D721Med (cell line): ENCODE data around the gene CCDC137.

ENCODE experiments used
- DNase-seq: peaks from one replicate; pipeline ENCODE4 v3.0.0; 2011; ENCODE audit warnings: low spot score; ENCODE audit not compliant: insufficient read length
- FAIRE-seq: peaks from 2 replicates; lab custom pipeline; 2011; peaks lifted over from hg19 to GRCh38; lab: Jason Lieb, UNC
- CTCF ChIP-seq: IDR thresholded peaks from 2 replicates; pipeline ENCODE4 v1.5.1; 2012; ENCODE audit warnings: mild to moderate bottlenecking, control low read depth; ENCODE audit not compliant: insufficient read depth; ENCODE audit errors: missing control alignments

CCDC137 gene

GRCh38 chr17:81660441-81660840, 6.1 kb upstream of the CCDC137 start:
- DNase-seq (no peak), FAIRE-seq (no peak)
- no peak for TF ChIP-seq CTCF

- no peak for DNase-seq
- no peak for FAIRE-seq
- no peak for TF ChIP-seq CTCF
Observed at GRCh38 chr17:81662002-81662401, 4.5 kb upstream of the CCDC137 start.

GRCh38 chr17:81664051-81664470, 2.5 kb upstream of the CCDC137 start:
- DNase-seq (no peak), FAIRE-seq (no peak)
- no peak for TF ChIP-seq CTCF

- DNase-seq (no peak), FAIRE-seq (no peak)
- no peak for TF ChIP-seq CTCF
Observed at GRCh38 chr17:81665205-81666091, 1.1 kb upstream of the CCDC137 start.

- FAIRE-seq (no peak), DNase-seq (no peak)
- no peak for TF ChIP-seq CTCF
Observed at GRCh38 chr17:81666092-81666341, 520 bp upstream of the CCDC137 start.

- TF ChIP-seq CTCF: peak; percentile 81
- DNase-seq: no peak
- no peak for FAIRE-seq
Observed at GRCh38 chr17:81667754-81668153, 1.2 kb downstream of the CCDC137 start.

GRCh38 chr17:81672504-81672903, 6.0 kb downstream of the CCDC137 start:
- FAIRE-seq (no peak), DNase-seq (no peak)
- no peak for TF ChIP-seq CTCF
